Glomerular visceral epithelial cell (primary cell): ENCODE measurements around the gene UBR1.
A peak's percentile ranks its signal among the peaks of the same experiment; 100 is the strongest.
"Not testable (repeated sequence)": the region's sequence is repeated elsewhere in the genome, so short reads cannot be mapped to it uniquely, and the experiment has no call there.

Experiments
- DNase-seq: peaks from one replicate; pipeline ENCODE4 v3.0.0-alpha.2; 2016; ENCODE audit errors: extremely low spot score

The UBR1 gene

GRCh38 chr15:42973114-42973513, 132.7 kb downstream of the UBR1 start:
- no peak for DNase-seq

- DNase-seq = no peak
These were observed 134.0 kb downstream of the UBR1 start for GRCh38 chr15:42971830-42972229.

GRCh38 chr15:42964476-42964875, 141.4 kb downstream of the UBR1 start:
- DNase-seq = no peak

GRCh38 chr15:42955518-42955917, 150.3 kb downstream of the UBR1 start:
- DNase-seq = no peak

DNA sequence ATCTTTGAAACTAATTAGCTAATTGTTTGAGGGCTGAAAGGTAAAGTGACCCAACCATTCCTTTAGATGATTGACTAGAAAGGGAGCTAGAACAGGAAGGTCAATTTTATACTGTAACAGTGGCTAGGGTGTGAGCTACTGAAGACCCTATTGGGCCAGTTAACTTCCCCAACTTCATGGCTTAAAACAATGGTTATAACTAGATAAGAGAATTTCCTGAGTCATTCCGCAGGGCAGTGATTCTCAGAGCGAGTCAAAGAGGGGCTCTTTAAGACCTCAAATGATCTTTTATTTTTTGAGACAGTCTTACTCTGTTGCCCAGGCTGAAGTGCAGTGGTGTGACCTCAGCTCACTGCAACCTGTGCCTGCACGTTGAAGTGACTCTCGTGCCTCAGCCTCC, 151.5 kb downstream of the UBR1 start:
- DNase-seq = no peak

DNA sequence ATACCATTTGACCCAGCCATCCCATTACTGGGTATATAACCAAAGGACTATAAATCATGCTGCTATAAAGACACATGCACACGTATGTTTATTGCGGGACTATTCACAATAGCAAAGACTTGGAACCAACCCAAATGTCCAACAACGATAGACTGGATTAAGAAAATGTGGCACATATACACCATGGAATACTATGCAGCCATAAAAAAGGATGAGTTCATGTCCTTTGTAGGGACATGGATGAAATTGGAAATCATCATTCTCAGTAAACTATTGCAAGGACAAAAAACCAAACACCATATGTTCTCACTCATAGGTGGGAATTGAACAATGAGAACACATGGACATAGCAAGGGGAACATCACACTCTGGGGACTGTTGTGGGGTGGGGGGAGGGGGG, 156.9 kb downstream of the UBR1 start:
- not testable (repeated sequence) for DNase-seq

- DNase-seq = no peak
These were observed 165.3 kb downstream of the UBR1 start for GRCh38 chr15:42940527-42940926.

DNA sequence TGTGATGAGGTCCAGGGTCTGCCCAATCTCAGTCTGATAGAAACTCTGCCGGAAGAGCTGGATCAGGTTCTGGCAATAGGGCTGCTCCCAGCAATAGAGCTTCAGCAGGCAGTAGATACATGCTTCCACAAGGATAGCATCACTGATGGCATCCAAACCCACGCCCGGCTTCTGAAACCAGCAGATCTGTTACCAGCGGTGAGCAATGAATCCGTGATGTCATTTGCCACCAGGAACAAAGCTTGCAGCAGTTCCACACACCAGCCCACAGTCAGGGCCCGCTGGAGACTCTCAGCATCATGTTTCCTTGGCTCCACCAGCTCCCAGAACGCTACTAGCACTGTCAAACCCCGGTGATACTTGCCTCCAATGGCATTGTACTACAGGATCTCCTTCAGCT, 166.0 kb downstream of the UBR1 start:
- no peak for DNase-seq

DNA sequence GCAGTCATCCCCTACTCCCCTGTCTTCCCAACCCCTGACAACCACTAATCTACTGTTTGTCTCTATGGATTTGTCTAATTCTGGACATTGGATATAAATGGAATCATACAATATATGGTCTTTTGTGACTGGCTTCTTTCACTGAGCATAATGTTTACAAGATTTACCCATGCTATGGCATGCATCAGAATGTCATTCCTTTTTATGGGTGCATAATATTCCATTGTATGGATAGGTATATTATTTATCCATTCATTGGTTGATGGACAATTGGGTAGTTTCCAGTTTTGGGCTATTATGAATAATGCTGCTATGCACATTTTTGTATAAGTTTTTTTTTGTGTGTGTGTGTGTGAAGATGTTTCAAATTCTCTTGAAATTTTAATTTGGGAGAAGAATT, 168.7 kb downstream of the UBR1 start:
- DNase-seq = no peak

DNA sequence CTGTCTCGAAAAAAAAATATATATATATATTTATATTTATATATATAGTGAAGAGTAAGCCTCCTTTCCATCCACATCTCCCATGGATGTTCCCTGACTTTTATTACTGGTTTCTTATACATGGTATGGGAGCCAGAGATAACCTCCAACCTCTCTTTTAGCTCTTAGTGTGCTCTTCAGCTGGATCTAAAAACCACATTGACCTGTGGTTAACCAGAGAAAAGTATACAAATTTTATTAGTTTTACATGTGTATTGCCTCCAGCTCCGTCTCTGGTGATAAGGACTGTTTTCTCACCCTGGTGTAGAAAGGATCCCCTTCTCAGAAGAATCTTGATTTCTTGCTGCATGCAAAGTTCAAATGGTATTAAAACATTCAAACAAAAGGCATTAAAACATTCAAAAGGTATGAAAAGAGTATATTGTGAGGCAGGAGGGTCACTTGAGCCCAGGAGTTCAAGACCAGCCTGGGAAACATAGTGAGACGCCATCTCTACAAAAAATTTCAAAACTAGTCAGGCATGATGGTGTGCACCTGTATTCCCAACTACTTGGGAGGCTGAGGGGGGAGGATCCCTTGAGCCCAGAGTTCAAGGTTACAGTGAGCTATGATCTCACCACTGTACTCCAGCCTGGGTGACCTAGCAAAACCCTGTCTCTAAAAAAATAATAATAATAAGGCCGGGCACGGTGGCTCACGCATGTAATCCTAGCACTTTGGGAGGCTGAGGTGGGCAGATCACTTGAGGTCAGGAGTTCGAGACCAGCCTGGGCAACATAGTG, 171.8 kb downstream of the UBR1 start:
- DNase-seq = no peak

DNA sequence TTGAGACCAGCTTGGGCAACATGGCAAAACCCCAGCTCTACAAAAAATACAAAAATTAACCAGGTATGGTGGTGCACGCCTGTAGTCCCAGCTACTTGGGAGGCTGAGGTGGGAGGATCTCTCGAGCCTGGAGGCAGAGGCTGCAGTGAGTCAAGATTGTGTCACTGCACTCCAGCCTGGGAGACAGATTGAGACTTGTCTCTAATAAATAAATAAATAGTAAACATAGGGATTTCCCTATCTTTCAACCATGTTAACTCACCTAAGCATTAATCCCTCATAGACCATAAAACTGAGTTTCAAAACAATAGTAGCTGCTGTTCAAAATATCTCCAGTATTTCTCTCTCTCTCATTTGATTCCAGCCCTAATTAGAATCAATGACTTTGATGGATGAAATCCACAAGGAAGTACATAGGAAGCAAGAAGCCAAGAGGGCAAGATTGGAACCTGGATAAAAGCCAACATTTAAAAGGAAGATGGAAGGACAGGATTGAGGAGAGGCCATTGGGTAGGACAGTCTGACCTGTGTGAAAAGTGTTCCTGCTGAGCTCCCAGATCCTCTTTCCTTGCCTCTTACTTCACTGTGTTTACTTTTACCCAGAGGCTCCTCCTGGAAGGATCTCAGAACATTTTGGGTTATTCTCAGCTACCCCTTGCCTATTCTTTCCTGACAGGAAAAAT, 172.9 kb downstream of the UBR1 start:
- DNase-seq = no peak

DNA sequence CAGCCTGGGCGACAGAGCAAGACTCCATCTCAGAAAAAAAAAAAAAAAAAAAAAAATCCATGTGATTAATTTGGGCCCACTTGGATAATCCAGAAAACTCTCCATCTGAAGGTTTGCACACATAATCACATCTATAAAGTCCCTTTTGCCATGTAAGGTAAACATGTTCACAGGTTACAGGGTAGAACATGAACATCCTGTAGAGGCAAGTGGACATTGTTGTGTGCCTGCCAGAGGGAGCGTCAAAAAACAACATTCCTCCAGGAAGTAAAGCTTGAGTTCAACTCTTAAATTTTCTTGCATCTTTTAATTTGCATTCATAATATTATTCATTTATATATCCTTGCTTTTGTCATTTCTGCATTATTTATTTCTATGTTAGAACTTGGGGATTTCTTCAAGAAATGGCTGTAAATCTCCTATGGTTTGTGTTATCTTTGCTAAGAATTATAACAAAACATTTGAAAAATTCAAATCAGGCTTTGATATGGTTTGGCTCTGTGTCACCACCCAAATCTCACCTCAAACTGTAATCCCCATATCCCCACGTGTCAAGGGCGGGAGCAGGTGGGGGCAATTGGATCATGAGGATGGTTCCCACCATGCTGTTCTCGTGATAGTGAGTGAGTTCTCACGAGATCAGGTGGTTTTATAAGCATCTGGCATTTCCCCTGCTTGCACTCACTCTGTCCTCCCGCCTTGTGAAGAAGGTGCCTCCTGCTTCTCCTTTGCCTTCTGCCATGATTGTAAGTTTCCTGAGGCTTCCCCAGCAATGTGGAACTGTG, 173.9 kb downstream of the UBR1 start:
- DNase-seq = no peak

- no peak for DNase-seq
These were observed 176.5 kb downstream of the UBR1 start for GRCh38 chr15:42929306-42929848.

GRCh38 chr15:42921342-42921731, 184.5 kb downstream of the UBR1 start:
- peak; percentile 23 for DNase-seq

- DNase-seq = peak; percentile 99
These were observed 185.1 kb downstream of the UBR1 start, which contains the start of gene TTBK2 for GRCh38 chr15:42920519-42921341. TTBK2 (minus strand) TSS chr15:42920778; CDS start chr15:42878617, 42,161 bp downstream.

GRCh38 chr15:42919799-42920518, 185.9 kb downstream of the UBR1 start:
- DNase-seq = peak; percentile 46

DNA sequence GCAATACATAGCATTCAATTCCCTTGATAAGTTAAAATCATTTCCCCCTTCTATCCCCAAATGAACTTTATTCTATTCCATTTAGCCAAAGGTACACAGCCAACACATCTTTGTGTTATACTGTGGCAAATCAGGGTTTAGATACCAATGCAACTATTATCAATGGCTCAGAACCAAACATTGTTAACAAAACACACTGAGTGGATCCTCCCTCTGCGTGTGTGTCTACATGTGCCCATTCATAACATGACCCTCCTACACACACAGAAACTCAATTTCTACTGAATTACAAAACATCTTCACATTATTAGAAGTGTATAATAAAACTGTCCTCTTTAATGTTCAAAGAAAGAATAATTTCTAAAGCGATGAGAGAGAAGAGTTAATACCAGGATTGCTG, 186.5 kb downstream of the UBR1 start:
- DNase-seq = no peak

GRCh38 chr15:42918047-42918446, 187.8 kb downstream of the UBR1 start:
- peak; percentile 12 for DNase-seq

DNA sequence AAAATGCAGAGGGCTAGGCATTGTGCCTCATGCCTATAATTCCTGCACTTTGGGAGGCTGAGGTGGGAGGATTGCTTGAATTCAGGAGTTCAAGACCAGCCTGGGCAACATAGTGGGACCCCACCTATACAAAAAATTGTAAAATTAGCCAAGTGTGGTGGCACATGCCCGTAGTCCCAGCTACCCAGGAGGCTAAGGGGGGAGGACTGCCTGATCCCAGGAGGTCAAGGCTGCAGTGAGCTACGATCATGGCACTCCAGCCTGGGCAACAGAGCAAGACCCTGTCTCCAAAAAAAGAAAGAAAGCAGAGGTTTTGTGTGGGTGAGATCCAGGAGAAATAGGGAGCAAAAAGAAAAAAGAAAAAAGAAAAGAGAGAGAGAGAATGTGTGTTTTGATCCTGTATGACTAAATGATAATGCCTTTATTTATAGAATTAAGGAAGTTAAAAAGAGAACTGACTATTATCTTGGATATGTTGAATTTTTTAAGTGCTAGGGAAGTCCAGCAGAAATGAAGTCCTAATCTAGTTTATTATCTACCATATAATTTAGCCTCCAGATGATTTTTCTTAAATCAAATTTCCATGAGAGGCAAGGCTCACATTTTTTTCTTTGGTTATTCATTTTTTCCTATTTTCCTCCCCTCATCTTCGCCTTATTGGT, 190.1 kb downstream of the UBR1 start:
- no peak for DNase-seq
